Measurements from ENCODE around the gene RPS6KB2. TPM values are rescaled to one million over a fixed set of nuclear protein-coding genes. Genes with fewer than 3 reads are reported as not detected.

The RPS6KB2 gene
- total and polyA plus RNA-seq, 9 of the 15 experiments (the other 6 are each of a cell fraction or from before 2014, with no cell fraction given), result 0.42 to 122 (median 82.6) TPM

DNA sequence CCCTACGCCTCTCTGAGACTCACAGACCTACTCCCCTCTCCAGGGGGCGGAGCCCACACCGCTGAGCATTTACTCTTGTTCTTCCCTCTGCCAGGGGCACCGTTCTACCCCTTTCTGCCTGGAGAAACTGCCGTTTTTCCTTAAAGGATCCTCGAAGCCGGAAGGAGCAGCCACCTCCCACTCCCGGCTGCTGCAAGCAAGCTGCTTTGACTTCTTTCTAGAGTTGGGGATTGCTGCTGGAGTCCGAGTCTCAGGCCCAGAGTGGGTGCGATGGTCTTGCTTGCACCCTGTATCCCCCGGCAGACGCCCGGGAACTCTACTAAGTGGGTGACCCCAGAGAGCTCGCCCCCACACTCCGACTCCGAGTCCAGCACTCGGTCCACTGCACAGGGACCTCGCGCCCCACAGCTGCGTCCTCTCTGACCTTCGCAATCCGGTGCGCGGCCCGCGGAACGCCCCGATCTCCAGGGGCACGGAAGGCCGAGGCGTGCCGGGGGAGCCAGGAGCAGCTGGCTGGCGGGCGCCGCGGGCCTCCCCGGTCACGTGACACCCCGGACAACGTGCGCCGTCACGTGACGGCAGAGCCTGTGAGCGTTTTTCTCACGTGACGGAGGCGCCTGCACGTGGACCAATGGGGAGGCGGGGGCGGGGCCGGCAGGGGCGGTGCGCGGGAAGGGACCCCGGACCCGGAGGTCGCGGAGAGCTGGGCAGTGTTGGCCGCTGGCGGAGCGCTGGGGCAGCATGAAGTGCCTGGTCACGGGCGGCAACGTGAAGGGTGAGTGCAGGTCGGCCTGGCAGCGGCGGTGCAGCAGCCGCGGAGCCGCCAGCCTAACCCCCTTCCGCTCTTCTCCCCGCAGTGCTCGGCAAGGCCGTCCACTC, 36.8 kb upstream of the RPS6KB2 start, which contains the start of gene RAD9A (continued):
- TF ChIP-seq THAP7 (CRISPR knock-in tag; IDR thresholded peaks at IDR 0.05) (no peak), SRSF7 (optimal IDR thresholded peaks at IDR 0.05; ENCODE audit: low read depth, low read length) (no peak), CBX1 (IDR thresholded peaks at IDR 0.05; ENCODE audit: low read depth) (peak; percentile 79; the same call in 1 of the 2 replicates), NR3C1 (CRISPR knock-in tag; IDR thresholded peaks at IDR 0.05) (peak; percentile 88), ZNF395 (CRISPR knock-in tag; IDR thresholded peaks at IDR 0.05) (no peak), ILF3 (IDR thresholded peaks at IDR 0.05; ENCODE audit: borderline replicate concordance) (no peak), TCF15 (CRISPR knock-in tag; IDR thresholded peaks at IDR 0.05) (no peak), TAL1 (IDR thresholded peaks at IDR 0.05) (no peak), BRD9 (IDR thresholded peaks at IDR 0.05; ENCODE audit: low read depth, partially characterized antibody) (no peak), EP300 (IDR thresholded peaks at IDR 0.05; ENCODE audit: low read length) (0 out of 2 replicates have a peak, but pooled peaks have one; percentile 24), ZKSCAN8 (CRISPR knock-in tag; IDR thresholded peaks at IDR 0.05) (no peak), MLLT1 (IDR thresholded peaks at IDR 0.05) (no peak), TRIM28 (IDR thresholded peaks at IDR 0.05) (no peak), DPF2 (IDR thresholded peaks at IDR 0.05) (no peak), YBX1 (IDR thresholded peaks at IDR 0.05) (no peak), NELFE (IDR thresholded peaks at IDR 0.05; ENCODE audit: insufficient read depth, insufficient read length) (no peak)
- TF ChIP-seq, protein P1, sequence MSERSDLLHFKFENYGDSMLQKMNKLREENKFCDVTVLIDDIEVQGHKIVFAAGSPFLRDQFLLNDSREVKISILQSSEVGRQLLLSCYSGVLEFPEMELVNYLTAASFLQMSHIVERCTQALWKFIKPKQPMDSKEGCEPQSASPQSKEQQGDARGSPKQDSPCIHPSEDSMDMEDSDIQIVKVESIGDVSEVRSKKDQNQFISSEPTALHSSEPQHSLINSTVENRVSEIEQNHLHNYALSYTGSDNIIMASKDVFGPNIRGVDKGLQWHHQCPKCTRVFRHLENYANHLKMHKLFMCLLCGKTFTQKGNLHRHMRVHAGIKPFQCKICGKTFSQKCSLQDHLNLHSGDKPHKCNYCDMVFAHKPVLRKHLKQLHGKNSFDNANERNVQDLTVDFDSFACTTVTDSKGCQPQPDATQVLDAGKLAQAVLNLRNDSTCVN (CRISPR knock-in tag; IDR thresholded peaks at IDR 0.05), result no peak
- TF ChIP-seq, protein P2, sequence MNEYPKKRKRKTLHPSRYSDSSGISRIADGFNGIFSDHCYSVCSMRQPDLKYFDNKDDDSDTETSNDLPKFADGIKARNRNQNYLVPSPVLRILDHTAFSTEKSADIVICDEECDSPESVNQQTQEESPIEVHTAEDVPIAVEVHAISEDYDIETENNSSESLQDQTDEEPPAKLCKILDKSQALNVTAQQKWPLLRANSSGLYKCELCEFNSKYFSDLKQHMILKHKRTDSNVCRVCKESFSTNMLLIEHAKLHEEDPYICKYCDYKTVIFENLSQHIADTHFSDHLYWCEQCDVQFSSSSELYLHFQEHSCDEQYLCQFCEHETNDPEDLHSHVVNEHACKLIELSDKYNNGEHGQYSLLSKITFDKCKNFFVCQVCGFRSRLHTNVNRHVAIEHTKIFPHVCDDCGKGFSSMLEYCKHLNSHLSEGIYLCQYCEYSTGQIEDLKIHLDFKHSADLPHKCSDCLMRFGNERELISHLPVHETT (CRISPR knock-in tag; conservative IDR thresholded peaks at IDR 0.05 in 1 of 2, IDR thresholded peaks at IDR 0.05 in 1 of 2), result peak in 1 of 2 experiments; percentile 40; a peak in 1 of 4 replicates
- TF ChIP-seq, protein P3, sequence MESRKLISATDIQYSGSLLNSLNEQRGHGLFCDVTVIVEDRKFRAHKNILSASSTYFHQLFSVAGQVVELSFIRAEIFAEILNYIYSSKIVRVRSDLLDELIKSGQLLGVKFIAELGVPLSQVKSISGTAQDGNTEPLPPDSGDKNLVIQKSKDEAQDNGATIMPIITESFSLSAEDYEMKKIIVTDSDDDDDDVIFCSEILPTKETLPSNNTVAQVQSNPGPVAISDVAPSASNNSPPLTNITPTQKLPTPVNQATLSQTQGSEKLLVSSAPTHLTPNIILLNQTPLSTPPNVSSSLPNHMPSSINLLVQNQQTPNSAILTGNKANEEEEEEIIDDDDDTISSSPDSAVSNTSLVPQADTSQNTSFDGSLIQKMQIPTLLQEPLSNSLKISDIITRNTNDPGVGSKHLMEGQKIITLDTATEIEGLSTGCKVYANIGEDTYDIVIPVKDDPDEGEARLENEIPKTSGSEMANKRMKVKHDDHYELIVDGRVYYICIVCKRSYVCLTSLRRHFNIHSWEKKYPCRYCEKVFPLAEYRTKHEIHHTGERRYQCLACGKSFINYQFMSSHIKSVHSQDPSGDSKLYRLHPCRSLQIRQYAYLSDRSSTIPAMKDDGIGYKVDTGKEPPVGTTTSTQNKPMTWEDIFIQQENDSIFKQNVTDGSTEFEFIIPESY (CRISPR knock-in tag; IDR thresholded peaks at IDR 0.05), result peak; percentile 84

Measured in K562 (cell line).